ENCODE results near the gene ZNF317. TPM values are rescaled to one million over a fixed set of nuclear protein-coding genes. Genes with fewer than 3 reads are reported as not detected.

The ZNF317 gene
- polyA plus RNA-seq (2012; ENCODE audit: insufficient read length, low read depth): 20.6 TPM

DNA sequence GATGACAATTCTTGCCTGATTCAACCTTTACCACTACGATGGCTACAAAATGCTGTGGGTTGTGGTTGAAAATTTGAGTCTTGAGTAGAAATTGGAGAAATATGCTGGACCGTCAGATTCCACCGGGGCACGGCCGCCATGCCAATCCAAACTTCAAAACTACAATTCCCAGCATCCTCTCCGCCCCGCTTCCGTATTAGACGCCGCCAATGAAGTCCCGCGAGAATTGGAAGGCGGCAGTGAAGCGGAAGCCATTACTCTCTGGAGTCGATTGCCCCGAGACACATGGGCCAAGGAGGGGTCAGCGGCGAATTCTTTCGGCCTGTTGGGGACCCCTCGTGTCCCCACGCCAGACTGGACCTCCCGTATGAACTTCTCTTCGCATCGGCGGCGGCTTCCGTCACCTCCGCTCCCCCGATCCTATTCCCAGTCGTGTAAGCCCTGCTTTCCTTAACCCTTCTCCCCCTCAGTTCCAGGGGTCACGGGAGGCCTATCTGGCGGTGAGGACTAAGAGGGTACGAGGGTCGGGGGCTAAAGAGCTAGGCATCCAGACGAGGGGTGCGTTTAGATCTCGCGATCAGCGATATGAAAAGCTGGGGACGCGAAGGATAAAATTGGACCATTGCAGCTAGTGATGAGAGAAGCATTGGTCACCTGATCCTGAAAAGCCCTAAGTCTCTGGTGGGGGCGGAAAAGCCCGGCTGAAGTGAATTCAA is at the start of gene ZNF317:
Gene ZNF317, plus strand, starts transcription at position 239 of the 716 bp plus-strand sequence. CDS start 15,620 bp downstream, outside the sequence.
- TF ChIP-seq POLR2AphosphoS5 (IDR thresholded peaks at IDR 0.05; ENCODE audit: low read depth, low read length): peak; percentile 93
- TF ChIP-seq TAF1 (IDR thresholded peaks at IDR 0.05; ENCODE audit: borderline replicate concordance, insufficient read depth, low read length): peak; percentile 78; the same call in 1 of the 2 replicates
- peak; percentile 85; the same call in 1 of the 2 replicates for TF ChIP-seq SIN3A (IDR thresholded peaks at IDR 0.05; ENCODE audit: borderline replicate concordance, insufficient read depth, low read length)
- no peak for TF ChIP-seq FOXP2 (optimal IDR thresholded peaks at IDR 0.05; ENCODE audit: borderline replicate concordance, extremely low read depth, extremely low read length, insufficient read depth)
- TF ChIP-seq REST (IDR thresholded peaks at IDR 0.05; ENCODE audit: insufficient read depth in 1 of 2, low read depth in 2 of 2, low read length in 2 of 2): peak in 1 of 2 experiments; percentile 39; a peak in 1 of 4 replicates

- no peak for TF ChIP-seq TAF1 (IDR thresholded peaks at IDR 0.05; ENCODE audit: borderline replicate concordance, insufficient read depth, low read length)
- no peak for TF ChIP-seq SIN3A (IDR thresholded peaks at IDR 0.05; ENCODE audit: borderline replicate concordance, insufficient read depth, low read length)
- TF ChIP-seq POLR2AphosphoS5 (IDR thresholded peaks at IDR 0.05; ENCODE audit: low read depth, low read length): no peak
- no peak for TF ChIP-seq REST (IDR thresholded peaks at IDR 0.05; ENCODE audit: insufficient read depth in 1 of 2, low read depth in 2 of 2, low read length in 2 of 2)
- TF ChIP-seq FOXP2 (optimal IDR thresholded peaks at IDR 0.05; ENCODE audit: borderline replicate concordance, extremely low read depth, extremely low read length, insufficient read depth): no peak
Measured at GRCh38 chr19:9107375-9107774, 32.8 kb upstream of the ZNF317 start, which contains the start of gene OR7G2. Gene OR7G2 (minus strand): TSS chr19:9107475. CDS start chr19:9103243, 4,232 bp downstream.

DNA sequence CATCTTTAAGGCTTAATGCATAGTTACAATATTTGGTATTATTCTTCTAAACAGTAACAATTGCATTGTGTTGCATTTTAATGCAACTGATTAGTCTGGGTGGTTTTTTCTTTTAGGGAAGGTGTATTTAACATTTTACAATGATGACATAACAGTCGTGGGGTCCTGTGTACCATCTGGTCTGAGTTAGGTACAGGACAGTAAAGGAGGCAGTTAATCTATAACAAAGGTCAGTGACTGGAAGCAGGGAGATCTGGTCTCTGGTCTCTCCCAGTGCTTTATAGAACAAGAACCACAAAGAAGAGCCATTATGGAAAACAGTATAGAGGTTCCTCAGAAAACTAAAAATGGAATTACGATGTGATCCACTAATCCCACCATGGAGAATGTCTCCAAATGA is 30.2 kb upstream of the ZNF317 start:
- TF ChIP-seq POLR2AphosphoS5 (IDR thresholded peaks at IDR 0.05; ENCODE audit: low read depth, low read length): no peak
- TF ChIP-seq FOXP2 (optimal IDR thresholded peaks at IDR 0.05; ENCODE audit: borderline replicate concordance, extremely low read depth, extremely low read length, insufficient read depth): no peak
- TF ChIP-seq REST (IDR thresholded peaks at IDR 0.05; ENCODE audit: insufficient read depth in 1 of 2, low read depth in 2 of 2, low read length in 2 of 2): no peak
- no peak for TF ChIP-seq SIN3A (IDR thresholded peaks at IDR 0.05; ENCODE audit: borderline replicate concordance, insufficient read depth, low read length)
- no peak for TF ChIP-seq TAF1 (IDR thresholded peaks at IDR 0.05; ENCODE audit: borderline replicate concordance, insufficient read depth, low read length)

DNA sequence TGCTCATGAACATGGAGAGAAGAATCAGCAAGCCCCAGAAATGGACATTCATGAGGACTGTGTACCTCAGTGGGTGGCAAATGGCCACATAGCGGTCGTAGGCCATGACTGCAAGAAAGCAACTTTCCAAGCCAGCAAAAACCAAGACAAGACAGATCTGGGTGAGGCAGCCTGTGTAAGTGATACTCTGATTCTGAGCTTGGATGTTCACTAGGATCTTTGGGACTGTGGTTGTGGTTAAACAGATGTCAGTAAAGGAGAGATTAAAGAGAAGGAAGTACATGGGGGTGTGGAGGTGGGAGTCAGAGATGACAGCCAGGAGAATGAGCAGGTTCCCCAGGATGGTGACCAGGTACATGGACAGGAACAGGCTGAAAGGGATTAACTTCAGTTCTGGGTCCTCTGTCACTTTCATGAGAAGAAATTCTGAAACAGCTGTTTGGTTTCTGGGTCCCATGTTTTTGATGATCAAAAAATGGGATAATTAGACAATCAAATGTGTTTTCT is 24.8 kb upstream of the ZNF317 start, which contains the start of gene OR7G1:
Gene OR7G1, minus strand, starts transcription at position 457 of the 507 bp plus-strand sequence. Its CDS starts 0 bp downstream, at position 457.
- TF ChIP-seq POLR2AphosphoS5 (IDR thresholded peaks at IDR 0.05; ENCODE audit: low read depth, low read length): no peak
- no peak for TF ChIP-seq SIN3A (IDR thresholded peaks at IDR 0.05; ENCODE audit: borderline replicate concordance, insufficient read depth, low read length)
- TF ChIP-seq REST (IDR thresholded peaks at IDR 0.05; ENCODE audit: insufficient read depth in 1 of 2, low read depth in 2 of 2, low read length in 2 of 2): no peak
- no peak for TF ChIP-seq FOXP2 (optimal IDR thresholded peaks at IDR 0.05; ENCODE audit: borderline replicate concordance, extremely low read depth, extremely low read length, insufficient read depth)
- TF ChIP-seq TAF1 (IDR thresholded peaks at IDR 0.05; ENCODE audit: borderline replicate concordance, insufficient read depth, low read length): no peak
